Measurements from ENCODE around the gene MYO1E.
A peak's percentile ranks its signal among the peaks of the same experiment; 100 is the strongest.

DNA sequence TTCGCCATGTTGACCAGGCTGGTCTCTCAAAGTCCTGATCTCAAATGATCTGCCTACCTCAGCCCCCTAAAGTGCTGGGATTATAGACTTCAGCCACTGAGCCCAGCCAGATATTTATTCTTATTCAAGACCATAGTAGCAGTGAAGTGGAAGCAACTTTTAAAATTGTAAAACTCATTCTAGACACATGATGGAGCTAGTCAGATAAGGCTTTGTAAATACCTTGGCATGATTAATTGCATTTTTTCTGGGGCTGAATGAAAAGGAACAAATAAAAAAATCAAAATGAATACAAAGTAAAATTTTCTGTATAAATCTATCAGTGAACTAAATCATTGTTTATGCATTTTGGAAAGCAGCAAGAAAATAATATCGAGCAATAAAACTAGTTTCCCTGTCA lies 4.1 kb upstream of the MYO1E start:
- TF ChIP-seq, protein P1, sequence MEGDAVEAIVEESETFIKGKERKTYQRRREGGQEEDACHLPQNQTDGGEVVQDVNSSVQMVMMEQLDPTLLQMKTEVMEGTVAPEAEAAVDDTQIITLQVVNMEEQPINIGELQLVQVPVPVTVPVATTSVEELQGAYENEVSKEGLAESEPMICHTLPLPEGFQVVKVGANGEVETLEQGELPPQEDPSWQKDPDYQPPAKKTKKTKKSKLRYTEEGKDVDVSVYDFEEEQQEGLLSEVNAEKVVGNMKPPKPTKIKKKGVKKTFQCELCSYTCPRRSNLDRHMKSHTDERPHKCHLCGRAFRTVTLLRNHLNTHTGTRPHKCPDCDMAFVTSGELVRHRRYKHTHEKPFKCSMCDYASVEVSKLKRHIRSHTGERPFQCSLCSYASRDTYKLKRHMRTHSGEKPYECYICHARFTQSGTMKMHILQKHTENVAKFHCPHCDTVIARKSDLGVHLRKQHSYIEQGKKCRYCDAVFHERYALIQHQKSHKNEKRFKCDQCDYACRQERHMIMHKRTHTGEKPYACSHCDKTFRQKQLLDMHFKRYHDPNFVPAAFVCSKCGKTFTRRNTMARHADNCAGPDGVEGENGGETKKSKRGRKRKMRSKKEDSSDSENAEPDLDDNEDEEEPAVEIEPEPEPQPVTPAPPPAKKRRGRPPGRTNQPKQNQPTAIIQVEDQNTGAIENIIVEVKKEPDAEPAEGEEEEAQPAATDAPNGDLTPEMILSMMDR (conservative IDR thresholded peaks at IDR 0.05 in 1 of 2, IDR thresholded peaks at IDR 0.05 in 1 of 2; ENCODE audit: extremely low read depth in 1 of 2, insufficient read depth in 1 of 2, low read depth in 1 of 2, low read length in 2 of 2) = peak in 1 of 2 donors; percentile 35
- no peak for TF ChIP-seq EZH2 (IDR thresholded peaks at IDR 0.05; ENCODE audit: borderline replicate concordance, low read length)

Measured in mammary epithelial cell (primary cell).